H9 (cell line): ENCODE measurements around the gene STIL. TPM values are rescaled to one million over a fixed set of nuclear protein-coding genes. Genes with fewer than 3 reads are reported as not detected.

Source experiments
- DNase-seq: peaks from one replicate; pipeline ENCODE4 v3.0.0-alpha.2; 2017
- H2AFZ ChIP-seq: one replicate; pipeline ENCODE4 v1.6.1; 2013; ENCODE audit warnings: mild to moderate bottlenecking, low read length, control low read depth, moderate library complexity
- H2AK5ac ChIP-seq: 2 replicates; pipeline ENCODE4 v1.6.1; 2013; ENCODE audit warnings: low read length, control low read depth, mixed read lengths; ENCODE audit not compliant: insufficient read length
- H2BK120ac ChIP-seq: one replicate; pipeline ENCODE4 v1.6.1; 2013; ENCODE audit warnings: low read depth, mild to moderate bottlenecking, low read length, control low read depth, inconsistent platforms; ENCODE audit not compliant: poor library complexity, severe bottlenecking
- H2BK12ac ChIP-seq: 2 replicates; pipeline ENCODE4 v1.6.1; 2013; ENCODE audit warnings: low read length, control low read depth, mixed read lengths, low read depth; ENCODE audit not compliant: insufficient read length
- H2BK15ac ChIP-seq: 2 replicates; pipeline ENCODE4 v1.6.1; 2013; ENCODE audit warnings: low read depth, low read length, control low read depth
- H2BK20ac ChIP-seq: one replicate; pipeline ENCODE4 v1.6.1; 2013; ENCODE audit warnings: low read depth, mild to moderate bottlenecking, low read length, control low read depth, inconsistent platforms; ENCODE audit not compliant: poor library complexity, severe bottlenecking
- H2BK5ac ChIP-seq: 2 replicates; pipeline ENCODE4 v1.6.1; 2013; ENCODE audit warnings: low read length, control low read depth, mixed read lengths; ENCODE audit not compliant: insufficient read length
- H3K14ac ChIP-seq: 2 replicates; pipeline ENCODE4 v1.6.1; 2013; ENCODE audit warnings: low read length, control low read depth; ENCODE audit not compliant: insufficient read depth
- H3K18ac ChIP-seq: 2 replicates; pipeline ENCODE4 v1.6.1; 2013; ENCODE audit warnings: low read depth, mild to moderate bottlenecking, mixed read lengths, low read length, control low read depth; ENCODE audit not compliant: insufficient read length
- H3K23ac ChIP-seq: 2 replicates; pipeline ENCODE4 v1.6.1; 2013; ENCODE audit warnings: low read length, control low read depth, mixed read lengths, low read depth; ENCODE audit not compliant: insufficient read length
- H3K23me2 ChIP-seq: 2 replicates; pipeline ENCODE4 v1.6.1; 2013; ENCODE audit warnings: low read depth, mild to moderate bottlenecking, mixed read lengths, low read length, control low read depth; ENCODE audit not compliant: insufficient read length, poor library complexity, severe bottlenecking
- H3K27ac ChIP-seq: 2 replicates; pipeline ENCODE4 v1.5.1; 2013; ENCODE audit warnings: low read length, control low read depth, mixed read lengths, low read depth; ENCODE audit not compliant: insufficient read length
- H3K27me3 ChIP-seq: 2 replicates; pipeline ENCODE4 v1.6.1; 2013; ENCODE audit warnings: low read length, control low read depth, inconsistent platforms; ENCODE audit not compliant: insufficient read depth
- H3K4ac ChIP-seq: 2 replicates; pipeline ENCODE4 v1.6.1; 2013; ENCODE audit warnings: low read depth, mild to moderate bottlenecking, control low read depth, inconsistent platforms, low read length, moderate library complexity
- H3K4me1 ChIP-seq: 2 replicates; pipeline ENCODE4 v1.6.1; 2013; ENCODE audit warnings: low read length, control low read depth, inconsistent platforms; ENCODE audit not compliant: insufficient read depth
- H3K4me2 ChIP-seq: 2 replicates; pipeline ENCODE4 v1.6.1; 2013; ENCODE audit warnings: low read length, control low read depth, mixed read lengths; ENCODE audit not compliant: insufficient read length, insufficient read depth
- H3K56ac ChIP-seq: 2 replicates; pipeline ENCODE4 v1.6.1; 2013; ENCODE audit warnings: low read depth, mild to moderate bottlenecking, mixed read lengths, low read length, control low read depth; ENCODE audit not compliant: insufficient read length
- H3K79me1 ChIP-seq: 2 replicates; pipeline ENCODE4 v1.6.1; 2013; ENCODE audit warnings: low read depth, mild to moderate bottlenecking, moderate library complexity, low read length, control low read depth, inconsistent platforms; ENCODE audit not compliant: insufficient read depth, poor library complexity, severe bottlenecking
- H3K79me2 ChIP-seq: 2 replicates; pipeline ENCODE4 v1.6.1; 2013; ENCODE audit warnings: low read length, control low read depth, inconsistent platforms; ENCODE audit not compliant: insufficient read depth
- H3K9ac ChIP-seq: 2 replicates; pipeline ENCODE4 v1.6.1; 2013; ENCODE audit warnings: low read length, control low read depth, mixed read lengths; ENCODE audit not compliant: insufficient read length; ENCODE audit errors: extremely low read depth
- H3K9me3 ChIP-seq: one replicate; pipeline ENCODE4 v1.6.1; 2013; ENCODE audit warnings: low read depth, low read length, inconsistent platforms; ENCODE audit not compliant: control insufficient read depth
- H3T11ph ChIP-seq: one replicate; pipeline ENCODE4 v1.6.1; 2013; ENCODE audit warnings: mild to moderate bottlenecking, low read length, control low read depth, inconsistent platforms
- H4K20me1 ChIP-seq: one replicate; pipeline ENCODE4 v1.6.1; 2013; ENCODE audit not compliant: control insufficient read depth, insufficient read length, insufficient read depth
- H4K5ac ChIP-seq: 2 replicates; pipeline ENCODE4 v1.6.1; 2013; ENCODE audit warnings: low read depth, mild to moderate bottlenecking, mixed read lengths, low read length, control low read depth; ENCODE audit not compliant: insufficient read length
- H4K8ac ChIP-seq: replicated peaks from 2 replicates; pipeline ENCODE4 v1.6.1; 2013; ENCODE audit warnings: low read length, control low read depth, mixed read lengths, low read depth; ENCODE audit not compliant: insufficient read length
- H4K91ac ChIP-seq: 2 replicates; pipeline ENCODE4 v1.6.1; 2013; ENCODE audit warnings: low read depth, mild to moderate bottlenecking, moderate library complexity, mixed read lengths, low read length, control low read depth; ENCODE audit not compliant: insufficient read length
- H3K27ac Mint-ChIP-seq, 3 experiments: 2 replicates in 2 of 3; 3 replicates in 1 of 3; pipeline ENCODE4 v1.8.0; 2020 to 2021; ENCODE audit warnings: mixed read lengths in 3 of 3, mild to moderate bottlenecking in 1 of 3, moderate library complexity in 1 of 3
- H3K27me3 Mint-ChIP-seq: 2 replicates; pipeline ENCODE4 v1.8.0; 2021; ENCODE audit warnings: low read depth, mild to moderate bottlenecking, moderate library complexity, mixed read lengths
- H3K36me3 Mint-ChIP-seq, 3 experiments: 2 replicates in 2 of 3; 3 replicates in 1 of 3; pipeline ENCODE4 v1.8.0; 2020 to 2021; ENCODE audit warnings: low read depth in 3 of 3, mixed read lengths in 3 of 3; ENCODE audit not compliant: insufficient read depth in 1 of 3
- H3K4me1 Mint-ChIP-seq, 2 experiments: 2 replicates each; pipeline ENCODE4 v1.8.0; 2020; ENCODE audit warnings: mixed read lengths in 2 of 2
- H3K4me3 Mint-ChIP-seq, 2 experiments: 2 replicates in 1 of 2; 3 replicates in 1 of 2; pipeline ENCODE4 v1.8.0; 2020 to 2021; ENCODE audit warnings: mild to moderate bottlenecking in 2 of 2, mixed read lengths in 2 of 2, moderate library complexity in 1 of 2
- H3K9me3 Mint-ChIP-seq, 2 experiments: 2 replicates in 1 of 2; 3 replicates in 1 of 2; pipeline ENCODE4 v1.8.0; 2020; ENCODE audit warnings: mild to moderate bottlenecking in 2 of 2, mixed read lengths in 2 of 2, moderate library complexity in 1 of 2
- CTCF ChIP-seq: fragments of 200-600 bp; sonication (generic); conservative IDR thresholded peaks from 3 replicates; pipeline ENCODE4 v1.8.0; 2021; ENCODE audit warnings: antibody characterized with exemption, mild to moderate bottlenecking
- WGBS: extraction: QIAGEN DNeasy Blood & Tissue Kit; methylation state at CpG from one replicate; pipeline ENCODE4 v1.1.7; 2013; ENCODE audit warnings: missing lambda C conversion rate, low lambda C conversion rate, mixed read lengths; ENCODE audit not compliant: insufficient read length; ENCODE audit errors: extremely low coverage; 5-methylcytosine and 5-hydroxymethylcytosine counted together
- total RNA-seq: library from RNA; stranded (reverse); gene quantifications from 2 replicates; pipeline ENCODE4 v1.2.1, GENCODE V29; 2021

The STIL gene
- total RNA-seq, 1 experiment from 2014 or later: 26.6 TPM

DNA sequence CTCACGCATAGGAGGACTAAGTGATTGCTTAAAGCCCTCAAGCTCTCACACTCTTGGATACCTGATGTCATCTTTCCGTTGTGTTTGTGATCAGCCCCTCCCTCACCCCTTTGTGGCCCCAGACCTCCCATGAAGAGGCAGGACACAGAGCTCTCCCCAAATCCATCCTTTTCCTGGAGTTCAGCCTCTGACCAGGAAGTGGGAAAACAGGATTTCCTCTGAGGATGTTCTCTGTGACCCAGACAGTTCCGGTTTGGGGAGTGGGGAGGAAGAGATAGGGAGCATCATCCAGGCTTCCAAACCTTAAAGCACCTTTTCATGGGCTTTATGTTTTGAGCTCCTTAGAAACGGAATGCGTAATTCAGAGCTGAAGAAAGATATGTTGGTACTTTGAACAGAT, 70.0 kb downstream of the STIL start:
- peaks cover 5 to 8% of the 10 kb centered on the region in 2 experiments for H3K4me1 Mint-ChIP-seq
- no peak overlapping the region for H3K4me3 Mint-ChIP-seq
- Histone ChIP-seq H3K9ac (no peak overlapping the region), H2BK20ac (no peak overlapping the region), H2BK5ac (no peak overlapping the region), H3K4ac (no peak overlapping the region), H4K5ac (no peak overlapping the region), H2AK5ac (no peak overlapping the region), H2AFZ (no peak overlapping the region), H3K4me2 (no peak overlapping the region), H3K56ac (no peak overlapping the region), H3K79me2 (no peaks in the 10 kb centered on the region), H3K18ac (no peak overlapping the region), H3K4me1 (no peaks in the 10 kb centered on the region), H2BK120ac (no peak overlapping the region), H3K9me3 (no peaks in the 10 kb centered on the region), H4K20me1 (no peaks in the 10 kb centered on the region), H2BK15ac (no peak overlapping the region), H3K23me2 (no peaks in the 10 kb centered on the region), H3K27me3 (0 out of 2 replicates have a peak, but pooled peaks cover 3% of the 10 kb centered on the region), H3K23ac (no peak overlapping the region), H3K14ac (no peak overlapping the region), H3T11ph (no peak overlapping the region), H3K27ac (no peak overlapping the region), H2BK12ac (no peak overlapping the region), H4K91ac (no peak overlapping the region), H4K8ac (no peak overlapping the region), H3K79me1 (no peaks in the 10 kb centered on the region)
- no CpG with 5 or more reads among the region's 5 CpGs for WGBS
- no peak for TF ChIP-seq CTCF
- H3K27me3 Mint-ChIP-seq: peaks cover 72% of the 10 kb centered on the region
- no peak for DNase-seq
- no peaks in the 10 kb centered on the region for H3K9me3 Mint-ChIP-seq
- no peak overlapping the region for H3K27ac Mint-ChIP-seq
- peaks cover 0 to 1% (median 0%) of the 10 kb centered on the region in 3 experiments; a peak in 3 of 7 replicates for H3K36me3 Mint-ChIP-seq
